ENCODE measurements around the gene PCDHGC5. TPM values are rescaled to one million over a fixed set of nuclear protein-coding genes. Genes with fewer than 3 reads are reported as not detected.

PCDHGC5 gene
- polyA plus RNA-seq, 6 donors from 2014 or later, result not detected

DNA sequence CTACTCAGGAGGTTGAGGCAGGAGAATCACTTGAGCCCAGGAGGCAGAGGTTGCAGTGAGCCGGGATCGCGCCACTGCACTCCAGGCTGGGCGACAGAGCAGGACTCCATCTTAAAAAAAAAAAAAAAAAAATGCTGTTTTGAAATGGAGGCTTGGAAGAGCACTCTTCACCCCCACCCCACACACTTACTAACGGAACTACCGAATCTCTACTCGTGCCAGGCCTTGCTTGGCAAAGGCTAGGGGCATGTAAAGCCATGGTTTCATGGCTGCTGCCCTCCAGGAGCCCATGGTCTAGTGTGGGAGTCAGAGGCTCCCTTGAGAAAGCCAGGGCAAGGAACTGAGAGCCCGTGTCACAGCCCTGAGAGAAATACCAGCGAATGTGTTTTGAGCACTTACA lies 21.3 kb downstream of the PCDHGC5 start:
- Mint-ChIP-seq H3K27ac (no peak overlapping the region), H3K36me3 (no peaks in the 10 kb centered on the region), H3K4me3 (peak overlapping the region in 4 of 8 donors; percentile 25 to 64 (median 36)), H3K4me1 (peaks cover 49 to 71% (median 52%) of the 10 kb centered on the region in 3 donors), H3K27me3 (no peaks in the 10 kb centered on the region), H3K9me3 (peaks cover 0 to 5% (median 0%) of the 10 kb centered on the region in 7 donors)
- DNase-seq, result no peak
- ATAC-seq (ENCODE audit: low read depth in 2 of 2), result no peak

- H3K4me3 Mint-ChIP-seq, result peak overlapping the region in 6 of 8 donors; percentile 39 to 90 (median 82)
Observed at GRCh38 chr5:141510850-141511601, 22.1 kb downstream of the PCDHGC5 start.

DNA sequence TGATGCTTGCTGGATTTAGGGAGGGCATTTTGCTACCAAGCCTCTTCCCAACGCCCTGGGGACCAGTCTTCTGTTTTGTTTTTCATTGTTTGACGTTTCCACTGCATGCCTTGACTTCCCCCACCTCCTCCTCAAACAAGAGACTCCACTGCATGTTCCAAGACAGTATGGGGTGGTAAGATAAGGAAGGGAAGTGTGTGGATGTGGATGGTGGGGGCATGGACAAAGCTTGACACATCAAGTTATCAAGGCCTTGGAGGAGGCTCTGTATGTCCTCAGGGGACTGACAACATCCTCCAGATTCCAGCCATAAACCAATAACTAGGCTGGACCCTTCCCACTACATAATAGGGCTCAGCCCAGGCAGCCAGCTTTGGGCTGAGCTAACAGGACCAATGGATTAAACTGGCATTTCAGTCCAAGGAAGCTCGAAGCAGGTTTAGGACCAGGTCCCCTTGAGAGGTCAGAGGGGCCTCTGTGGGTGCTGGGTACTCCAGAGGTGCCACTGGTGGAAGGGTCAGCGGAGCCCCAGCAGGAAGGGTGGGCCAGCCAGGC lies 23.0 kb downstream of the PCDHGC5 start:
- ATAC-seq (ENCODE audit: low read depth in 2 of 2), result no peak
- Mint-ChIP-seq H3K4me1 (peaks cover 60 to 82% (median 61%) of the 10 kb centered on the region in 3 donors), H3K27me3 (no peaks in the 10 kb centered on the region), H3K36me3 (peaks cover 8 to 14% of the 10 kb centered on the region in 2 donors), H3K4me3 (peak overlapping the region; percentile 30 to 91 (median 72)), H3K27ac (peak overlapping the region in 2 of 6 donors; percentile 1 to 77), H3K9me3 (peaks cover 0 to 5% (median 0%) of the 10 kb centered on the region in 7 donors)
- no peak for DNase-seq

More at GRCh38 chr5:141510850-141511601, 22.1 kb downstream of the PCDHGC5 start:
- Mint-ChIP-seq H3K9me3 (peaks cover 0 to 5% (median 0%) of the 10 kb centered on the region in 7 donors), H3K36me3 (peaks cover 4 to 6% of the 10 kb centered on the region in 2 donors), H3K27ac (peak overlapping the region in 3 of 6 donors; percentile 1 to 77 (median 76)), H3K4me1 (peaks cover 52 to 79% (median 56%) of the 10 kb centered on the region in 3 donors), H3K27me3 (no peaks in the 10 kb centered on the region)
- ATAC-seq (ENCODE audit: low read depth in 2 of 2) (peak; percentile 37 to 70), DNase-seq (no peak)

DNA sequence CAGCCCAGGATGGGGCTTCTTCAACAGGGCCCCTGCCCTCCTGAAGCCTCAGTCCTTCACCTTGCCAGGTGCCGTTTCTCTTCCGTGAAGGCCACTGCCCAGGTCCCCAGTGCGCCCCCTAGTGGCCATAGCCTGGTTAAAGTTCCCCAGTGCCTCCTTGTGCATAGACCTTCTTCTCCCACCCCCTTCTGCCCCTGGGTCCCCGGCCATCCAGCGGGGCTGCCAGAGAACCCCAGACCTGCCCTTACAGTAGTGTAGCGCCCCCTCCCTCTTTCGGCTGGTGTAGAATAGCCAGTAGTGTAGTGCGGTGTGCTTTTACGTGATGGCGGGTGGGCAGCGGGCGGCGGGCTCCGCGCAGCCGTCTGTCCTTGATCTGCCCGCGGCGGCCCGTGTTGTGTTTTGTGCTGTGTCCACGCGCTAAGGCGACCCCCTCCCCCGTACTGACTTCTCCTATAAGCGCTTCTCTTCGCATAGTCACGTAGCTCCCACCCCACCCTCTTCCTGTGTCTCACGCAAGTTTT lies 23.6 kb downstream of the PCDHGC5 start:
- Mint-ChIP-seq H3K4me1 (peaks cover 55 to 79% (median 60%) of the 10 kb centered on the region in 3 donors), H3K27ac (peak overlapping the region in 4 of 6 donors; percentile 14 to 86 (median 80)), H3K36me3 (peaks cover 8 to 14% of the 10 kb centered on the region in 2 donors), H3K4me3 (peak overlapping the region; percentile 81 to 95 (median 90)), H3K27me3 (no peaks in the 10 kb centered on the region), H3K9me3 (peaks cover 0 to 5% (median 0%) of the 10 kb centered on the region in 7 donors)
- ATAC-seq (ENCODE audit: low read depth in 2 of 2), result peak; percentile 37 to 58
- DNase-seq, result peak; percentile 58

- peaks cover 50 to 73% (median 60%) of the 10 kb centered on the region in 3 donors for H3K4me1 Mint-ChIP-seq
- DNase-seq, result no peak
- no peaks in the 10 kb centered on the region for H3K27me3 Mint-ChIP-seq
- peaks cover 10 to 14% of the 10 kb centered on the region in 2 donors for H3K36me3 Mint-ChIP-seq
- H3K9me3 Mint-ChIP-seq, result peaks cover 0 to 5% (median 0%) of the 10 kb centered on the region in 7 donors
- peak overlapping the region in 5 of 6 donors; percentile 14 to 82 (median 52) for H3K27ac Mint-ChIP-seq
- peak overlapping the region; percentile 81 to 95 (median 90) for H3K4me3 Mint-ChIP-seq
- peak; percentile 23 to 40 for ATAC-seq (ENCODE audit: low read depth in 2 of 2)
Observed at GRCh38 chr5:141512911-141513626, 24.2 kb downstream of the PCDHGC5 start.

- ATAC-seq (ENCODE audit: low read depth in 2 of 2) (peak; percentile 26 to 38), DNase-seq (no peak)
- H3K27me3 Mint-ChIP-seq, result no peaks in the 10 kb centered on the region
- peak overlapping the region; percentile 81 to 95 (median 90) for H3K4me3 Mint-ChIP-seq
- H3K9me3 Mint-ChIP-seq, result peaks cover 0 to 5% (median 0%) of the 10 kb centered on the region in 7 donors
- H3K4me1 Mint-ChIP-seq, result peaks cover 45 to 66% (median 60%) of the 10 kb centered on the region in 3 donors
- peak overlapping the region in 3 of 6 donors; percentile 60 to 96 (median 77) for H3K27ac Mint-ChIP-seq
- H3K36me3 Mint-ChIP-seq, result peaks cover 13 to 14% of the 10 kb centered on the region in 2 donors
Observed at GRCh38 chr5:141513627-141514329, 24.9 kb downstream of the PCDHGC5 start.

DNA sequence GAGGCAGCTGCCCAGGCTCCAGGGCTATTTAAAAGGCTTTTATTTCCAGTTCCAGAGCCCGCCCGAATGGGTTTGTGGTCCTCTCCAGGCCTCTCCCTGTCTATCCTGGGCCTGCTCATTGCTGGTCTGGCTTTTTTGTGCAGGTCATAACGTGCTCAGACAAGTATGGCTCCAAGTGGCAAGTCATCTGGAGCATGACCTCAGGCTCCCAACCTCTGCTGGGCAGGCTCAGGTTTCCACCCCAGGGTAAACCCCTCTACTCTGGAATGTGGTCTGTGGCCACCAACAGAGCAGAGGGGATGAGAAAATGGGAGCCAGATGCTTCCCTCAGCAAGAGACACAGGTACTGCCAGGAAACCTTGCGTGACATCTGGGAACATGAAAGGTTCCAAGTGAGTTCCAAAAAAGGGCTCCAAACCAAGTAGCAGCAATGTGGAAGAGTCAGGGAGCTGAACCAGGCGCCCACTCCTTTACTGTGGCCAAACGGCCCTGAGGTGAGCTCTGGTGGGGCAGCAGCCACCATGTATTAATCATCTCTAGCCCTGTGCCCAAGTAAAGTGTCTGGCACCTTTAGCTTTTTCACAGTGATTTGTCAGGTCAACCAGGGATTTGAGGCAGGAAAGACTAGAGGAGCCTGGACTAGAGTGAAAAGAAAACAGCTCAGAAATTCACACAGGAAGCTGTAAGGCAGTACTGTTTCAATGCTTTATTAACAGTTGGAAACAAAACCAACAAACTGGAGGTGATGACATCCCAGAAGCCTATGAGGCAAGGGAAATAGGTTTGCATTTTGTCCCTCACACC lies 25.7 kb downstream of the PCDHGC5 start:
- Mint-ChIP-seq H3K4me1 (peaks cover 40 to 59% (median 53%) of the 10 kb centered on the region in 3 donors), H3K27ac (peak overlapping the region in 1 of 6 donors; percentile 50), H3K4me3 (peak overlapping the region in 7 of 8 donors; percentile 19 to 95 (median 89)), H3K9me3 (peaks cover 0 to 5% (median 0%) of the 10 kb centered on the region in 7 donors), H3K36me3 (peaks cover 13 to 21% of the 10 kb centered on the region in 2 donors), H3K27me3 (no peaks in the 10 kb centered on the region)
- no peak for DNase-seq
- no peak for ATAC-seq (ENCODE audit: low read depth in 2 of 2)

GRCh38 chr5:141515141-141515540 lies 26.3 kb downstream of the PCDHGC5 start:
- no peaks in the 10 kb centered on the region for H3K27me3 Mint-ChIP-seq
- peaks cover 36 to 53% (median 49%) of the 10 kb centered on the region in 3 donors for H3K4me1 Mint-ChIP-seq
- H3K36me3 Mint-ChIP-seq, result peaks cover 18 to 25% of the 10 kb centered on the region in 2 donors
- no peak for DNase-seq
- H3K4me3 Mint-ChIP-seq, result peak overlapping the region in 5 of 8 donors; percentile 30 to 58 (median 47)
- no peak overlapping the region for H3K27ac Mint-ChIP-seq
- H3K9me3 Mint-ChIP-seq, result peaks cover 0 to 5% (median 0%) of the 10 kb centered on the region in 7 donors
- no peak for ATAC-seq (ENCODE audit: low read depth in 2 of 2)

DNA sequence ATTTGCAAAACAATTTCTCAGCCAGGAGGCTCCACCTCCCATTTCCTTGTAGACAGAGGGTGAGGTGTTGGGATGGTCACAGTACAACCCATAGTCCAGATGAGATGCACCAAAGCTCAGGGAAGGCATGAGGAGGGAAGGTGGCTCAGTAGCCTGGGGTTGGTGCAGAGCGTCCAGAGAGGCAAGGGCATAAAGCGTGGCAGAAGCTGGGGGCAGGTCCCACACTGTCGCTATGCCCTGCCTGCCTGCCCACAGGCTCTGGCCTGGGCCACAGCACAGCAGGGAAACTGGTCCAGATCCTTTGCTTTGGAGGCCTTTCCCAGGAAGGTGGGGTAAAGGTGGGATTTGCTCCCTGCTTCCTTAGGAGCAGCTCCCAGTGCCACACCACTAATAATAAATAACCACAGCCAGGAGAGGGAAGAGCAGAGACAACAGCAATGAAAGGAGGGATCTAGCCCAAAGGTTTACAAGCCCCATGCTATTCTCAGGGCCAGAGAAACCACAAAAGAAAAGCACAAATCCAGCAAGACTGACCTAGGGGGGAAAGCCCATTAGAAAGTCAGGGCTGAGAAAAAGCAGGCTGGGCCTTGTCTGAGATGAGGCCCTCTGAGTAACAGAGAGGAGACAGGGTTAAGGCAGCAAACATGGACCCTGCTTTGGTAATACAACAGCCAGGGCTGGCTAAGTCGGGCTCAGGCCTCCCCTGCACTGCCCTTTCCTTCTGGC lies 27.2 kb downstream of the PCDHGC5 start:
- no peak for DNase-seq
- Mint-ChIP-seq H3K27me3 (no peaks in the 10 kb centered on the region), H3K4me1 (peaks cover 34 to 49% (median 46%) of the 10 kb centered on the region in 3 donors), H3K27ac (peak overlapping the region in 2 of 6 donors; percentile 69 to 73), H3K36me3 (peaks cover 25% of the 10 kb centered on the region in 2 donors), H3K4me3 (peak overlapping the region in 1 of 8 donors; percentile 40), H3K9me3 (peaks cover 0 to 5% (median 0%) of the 10 kb centered on the region in 7 donors)
- ATAC-seq (ENCODE audit: low read depth in 2 of 2), result no peak

DNA sequence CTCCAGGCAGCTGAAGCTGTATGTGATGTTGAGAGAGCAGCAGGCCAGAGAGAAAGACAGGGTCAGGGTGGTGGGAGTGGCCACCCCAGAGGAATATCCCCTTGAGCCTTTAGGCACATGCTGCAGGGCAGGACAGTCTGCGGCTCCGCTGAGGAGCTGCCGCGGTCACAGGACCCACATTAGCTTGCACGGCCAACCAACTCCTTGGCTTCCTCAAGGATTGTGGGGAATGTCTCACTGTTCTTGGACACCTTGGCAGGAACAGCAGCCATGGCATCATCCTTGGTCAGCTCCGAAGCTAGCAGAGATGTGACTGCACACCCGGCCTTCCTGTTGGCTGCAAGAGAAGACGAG lies 27.8 kb downstream of the PCDHGC5 start:
- H3K4me1 Mint-ChIP-seq, result peaks cover 29 to 43% (median 41%) of the 10 kb centered on the region in 3 donors
- H3K27me3 Mint-ChIP-seq, result no peaks in the 10 kb centered on the region
- DNase-seq (no peak), ATAC-seq (ENCODE audit: low read depth in 2 of 2) (no peak)
- no peak overlapping the region for H3K4me3 Mint-ChIP-seq
- peaks cover 29 to 30% of the 10 kb centered on the region in 2 donors for H3K36me3 Mint-ChIP-seq
- no peak overlapping the region for H3K27ac Mint-ChIP-seq
- H3K9me3 Mint-ChIP-seq, result peaks cover 0 to 2% (median 0%) of the 10 kb centered on the region in 7 donors

DNA sequence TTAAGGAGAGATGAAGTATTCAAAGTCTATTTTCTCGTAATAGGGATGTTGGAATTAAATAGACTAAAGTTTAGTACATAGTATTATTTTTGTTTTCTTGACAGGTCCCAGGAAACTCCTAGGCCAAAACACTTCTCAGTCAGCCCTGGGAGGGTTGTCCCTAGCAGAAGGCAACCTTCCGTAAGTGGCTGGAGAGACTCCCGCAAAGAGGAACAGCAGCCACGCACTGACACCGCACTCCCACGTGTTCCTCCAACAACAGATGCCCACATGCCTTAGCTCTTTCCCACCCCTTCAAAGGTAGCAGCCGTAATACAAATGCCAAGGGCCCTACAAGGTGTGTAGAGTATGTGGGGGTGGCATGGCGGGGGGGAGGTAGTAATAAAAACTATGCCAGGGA lies 28.4 kb downstream of the PCDHGC5 start:
- Mint-ChIP-seq H3K4me3 (no peak overlapping the region), H3K4me1 (peaks cover 24 to 40% (median 38%) of the 10 kb centered on the region in 3 donors)

More for the DNA sequence above, 28.4 kb downstream of the PCDHGC5 start:
- H3K9me3 Mint-ChIP-seq, result no peaks in the 10 kb centered on the region
- no peak overlapping the region for H3K27ac Mint-ChIP-seq
- H3K36me3 Mint-ChIP-seq, result peaks cover 34 to 36% of the 10 kb centered on the region in 2 donors
- no peaks in the 10 kb centered on the region for H3K27me3 Mint-ChIP-seq
- ATAC-seq (ENCODE audit: low read depth in 2 of 2) (no peak), DNase-seq (no peak)
